ENCODE measurements around the gene YTHDC1.
"Not testable (repeated sequence)": the region's sequence is repeated elsewhere in the genome, so short reads cannot be mapped to it uniquely, and the experiment has no call there.

DNA sequence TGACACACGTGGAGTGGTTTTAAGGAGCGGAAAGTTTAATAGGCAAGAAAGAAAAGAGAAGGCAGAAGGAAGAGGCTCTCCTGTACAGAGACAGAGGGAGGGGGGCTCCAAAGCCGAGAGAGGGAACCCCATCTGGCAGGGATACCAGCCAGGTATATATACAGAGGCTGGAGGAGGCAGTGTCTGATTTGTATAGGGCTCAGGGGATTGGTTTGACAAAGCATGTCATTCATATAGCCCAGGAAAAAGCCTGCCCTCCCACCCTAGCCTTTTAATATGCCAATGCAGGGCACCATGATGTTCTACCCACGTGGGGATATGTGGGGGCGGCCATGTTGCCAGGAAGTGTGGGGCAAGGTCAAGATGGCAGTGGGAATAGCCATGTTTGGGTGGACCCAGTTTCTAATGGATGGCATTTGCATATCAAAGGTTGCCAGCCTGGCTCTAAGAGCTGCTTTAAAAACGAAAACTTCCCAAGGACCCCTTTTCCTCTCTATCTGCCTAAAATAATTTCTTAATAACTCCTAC lies 39.6 kb upstream of the YTHDC1 start:
- not testable (repeated sequence) for TF ChIP-seq ZNF121 (tag by site-specific recombination; IDR thresholded peaks at IDR 0.05)
- TF ChIP-seq, protein P1, sequence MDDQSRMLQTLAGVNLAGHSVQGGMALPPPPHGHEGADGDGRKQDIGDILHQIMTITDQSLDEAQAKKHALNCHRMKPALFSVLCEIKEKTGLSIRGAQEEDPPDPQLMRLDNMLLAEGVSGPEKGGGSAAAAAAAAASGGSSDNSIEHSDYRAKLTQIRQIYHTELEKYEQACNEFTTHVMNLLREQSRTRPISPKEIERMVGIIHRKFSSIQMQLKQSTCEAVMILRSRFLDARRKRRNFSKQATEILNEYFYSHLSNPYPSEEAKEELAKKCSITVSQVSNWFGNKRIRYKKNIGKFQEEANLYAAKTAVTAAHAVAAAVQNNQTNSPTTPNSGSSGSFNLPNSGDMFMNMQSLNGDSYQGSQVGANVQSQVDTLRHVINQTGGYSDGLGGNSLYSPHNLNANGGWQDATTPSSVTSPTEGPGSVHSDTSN (CRISPR knock-in tag; IDR thresholded peaks at IDR 0.05): not testable (repeated sequence)
- TF ChIP-seq, protein P2, sequence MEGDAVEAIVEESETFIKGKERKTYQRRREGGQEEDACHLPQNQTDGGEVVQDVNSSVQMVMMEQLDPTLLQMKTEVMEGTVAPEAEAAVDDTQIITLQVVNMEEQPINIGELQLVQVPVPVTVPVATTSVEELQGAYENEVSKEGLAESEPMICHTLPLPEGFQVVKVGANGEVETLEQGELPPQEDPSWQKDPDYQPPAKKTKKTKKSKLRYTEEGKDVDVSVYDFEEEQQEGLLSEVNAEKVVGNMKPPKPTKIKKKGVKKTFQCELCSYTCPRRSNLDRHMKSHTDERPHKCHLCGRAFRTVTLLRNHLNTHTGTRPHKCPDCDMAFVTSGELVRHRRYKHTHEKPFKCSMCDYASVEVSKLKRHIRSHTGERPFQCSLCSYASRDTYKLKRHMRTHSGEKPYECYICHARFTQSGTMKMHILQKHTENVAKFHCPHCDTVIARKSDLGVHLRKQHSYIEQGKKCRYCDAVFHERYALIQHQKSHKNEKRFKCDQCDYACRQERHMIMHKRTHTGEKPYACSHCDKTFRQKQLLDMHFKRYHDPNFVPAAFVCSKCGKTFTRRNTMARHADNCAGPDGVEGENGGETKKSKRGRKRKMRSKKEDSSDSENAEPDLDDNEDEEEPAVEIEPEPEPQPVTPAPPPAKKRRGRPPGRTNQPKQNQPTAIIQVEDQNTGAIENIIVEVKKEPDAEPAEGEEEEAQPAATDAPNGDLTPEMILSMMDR (tag by site-specific recombination; IDR thresholded peaks at IDR 0.05): not testable (repeated sequence)
- TF ChIP-seq, protein P3, sequence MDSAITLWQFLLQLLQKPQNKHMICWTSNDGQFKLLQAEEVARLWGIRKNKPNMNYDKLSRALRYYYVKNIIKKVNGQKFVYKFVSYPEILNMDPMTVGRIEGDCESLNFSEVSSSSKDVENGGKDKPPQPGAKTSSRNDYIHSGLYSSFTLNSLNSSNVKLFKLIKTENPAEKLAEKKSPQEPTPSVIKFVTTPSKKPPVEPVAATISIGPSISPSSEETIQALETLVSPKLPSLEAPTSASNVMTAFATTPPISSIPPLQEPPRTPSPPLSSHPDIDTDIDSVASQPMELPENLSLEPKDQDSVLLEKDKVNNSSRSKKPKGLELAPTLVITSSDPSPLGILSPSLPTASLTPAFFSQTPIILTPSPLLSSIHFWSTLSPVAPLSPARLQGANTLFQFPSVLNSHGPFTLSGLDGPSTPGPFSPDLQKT (IDR thresholded peaks at IDR 0.05; ENCODE audit: borderline replicate concordance, low read depth, low read length): not testable (repeated sequence)
- TF ChIP-seq, protein P4, sequence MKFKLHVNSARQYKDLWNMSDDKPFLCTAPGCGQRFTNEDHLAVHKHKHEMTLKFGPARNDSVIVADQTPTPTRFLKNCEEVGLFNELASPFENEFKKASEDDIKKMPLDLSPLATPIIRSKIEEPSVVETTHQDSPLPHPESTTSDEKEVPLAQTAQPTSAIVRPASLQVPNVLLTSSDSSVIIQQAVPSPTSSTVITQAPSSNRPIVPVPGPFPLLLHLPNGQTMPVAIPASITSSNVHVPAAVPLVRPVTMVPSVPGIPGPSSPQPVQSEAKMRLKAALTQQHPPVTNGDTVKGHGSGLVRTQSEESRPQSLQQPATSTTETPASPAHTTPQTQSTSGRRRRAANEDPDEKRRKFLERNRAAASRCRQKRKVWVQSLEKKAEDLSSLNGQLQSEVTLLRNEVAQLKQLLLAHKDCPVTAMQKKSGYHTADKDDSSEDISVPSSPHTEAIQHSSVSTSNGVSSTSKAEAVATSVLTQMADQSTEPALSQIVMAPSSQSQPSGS (tag by site-specific recombination; IDR thresholded peaks at IDR 0.05; ENCODE audit: low read depth): not testable (repeated sequence)
- TF ChIP-seq, protein P5, sequence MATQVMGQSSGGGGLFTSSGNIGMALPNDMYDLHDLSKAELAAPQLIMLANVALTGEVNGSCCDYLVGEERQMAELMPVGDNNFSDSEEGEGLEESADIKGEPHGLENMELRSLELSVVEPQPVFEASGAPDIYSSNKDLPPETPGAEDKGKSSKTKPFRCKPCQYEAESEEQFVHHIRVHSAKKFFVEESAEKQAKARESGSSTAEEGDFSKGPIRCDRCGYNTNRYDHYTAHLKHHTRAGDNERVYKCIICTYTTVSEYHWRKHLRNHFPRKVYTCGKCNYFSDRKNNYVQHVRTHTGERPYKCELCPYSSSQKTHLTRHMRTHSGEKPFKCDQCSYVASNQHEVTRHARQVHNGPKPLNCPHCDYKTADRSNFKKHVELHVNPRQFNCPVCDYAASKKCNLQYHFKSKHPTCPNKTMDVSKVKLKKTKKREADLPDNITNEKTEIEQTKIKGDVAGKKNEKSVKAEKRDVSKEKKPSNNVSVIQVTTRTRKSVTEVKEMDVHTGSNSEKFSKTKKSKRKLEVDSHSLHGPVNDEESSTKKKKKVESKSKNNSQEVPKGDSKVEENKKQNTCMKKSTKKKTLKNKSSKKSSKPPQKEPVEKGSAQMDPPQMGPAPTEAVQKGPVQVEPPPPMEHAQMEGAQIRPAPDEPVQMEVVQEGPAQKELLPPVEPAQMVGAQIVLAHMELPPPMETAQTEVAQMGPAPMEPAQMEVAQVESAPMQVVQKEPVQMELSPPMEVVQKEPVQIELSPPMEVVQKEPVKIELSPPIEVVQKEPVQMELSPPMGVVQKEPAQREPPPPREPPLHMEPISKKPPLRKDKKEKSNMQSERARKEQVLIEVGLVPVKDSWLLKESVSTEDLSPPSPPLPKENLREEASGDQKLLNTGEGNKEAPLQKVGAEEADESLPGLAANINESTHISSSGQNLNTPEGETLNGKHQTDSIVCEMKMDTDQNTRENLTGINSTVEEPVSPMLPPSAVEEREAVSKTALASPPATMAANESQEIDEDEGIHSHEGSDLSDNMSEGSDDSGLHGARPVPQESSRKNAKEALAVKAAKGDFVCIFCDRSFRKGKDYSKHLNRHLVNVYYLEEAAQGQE (tag by site-specific recombination; IDR thresholded peaks at IDR 0.05): not testable (repeated sequence)
